ENCODE data around the gene STK17B. TPM values are rescaled to one million over a fixed set of nuclear protein-coding genes. Genes with fewer than 3 reads are reported as not detected.

Gene STK17B
- total RNA-seq, 1 experiment from 2014 or later = 14.9 TPM

GRCh38 chr2:196123679-196124373 is 47.6 kb downstream of the STK17B start:
- Histone ChIP-seq H3K9me3 (ENCODE audit: insufficient read depth, low read depth) (no peaks in the 10 kb centered on the region), H3K27me3 (ENCODE audit: insufficient read depth, low read depth) (no peaks in the 10 kb centered on the region), H3K4me2 (no peak overlapping the region), H3K9me2 (ENCODE audit: insufficient read depth) (no peaks in the 10 kb centered on the region), H3F3A (ENCODE audit: insufficient read depth, low read depth) (no peaks in the 10 kb centered on the region), H3K4me3 (no peak overlapping the region), H4K20me1 (ENCODE audit: insufficient read depth) (no peaks in the 10 kb centered on the region), H3K27ac (no peak overlapping the region), H2AFZ (no peak overlapping the region), H3K79me2 (ENCODE audit: low read depth) (no peaks in the 10 kb centered on the region), H3K4me1 (replicated peaks; ENCODE audit: insufficient read depth) (no peaks in the 10 kb centered on the region), H3K36me3 (ENCODE audit: low read depth) (no peaks in the 10 kb centered on the region)
- no TSS peak for BruUV-seq (replicated peaks)
- POLR2A ChIA-PET (ENCODE audit: unreplicated experiment) = no interaction called here
- no peak for DNase-seq
- CTCF ChIA-PET = no interaction called here
- TF ChIP-seq EZH2 (IDR thresholded peaks at IDR 0.05; ENCODE audit: low read depth) = no peak
- no peak for TF ChIP-seq CTCF (conservative IDR thresholded peaks at IDR 0.05)
- intact Hi-C loops (cut with micrococcal nuclease; ENCODE audit: unreplicated experiment) = no loop called here

GRCh38 chr2:196119926-196120325 is 51.5 kb downstream of the STK17B start:
- intact Hi-C loops (cut with micrococcal nuclease; ENCODE audit: unreplicated experiment) = no loop called here
- Histone ChIP-seq H3K4me1 (replicated peaks; ENCODE audit: insufficient read depth) (no peaks in the 10 kb centered on the region), H3K4me3 (no peak overlapping the region), H3K27me3 (ENCODE audit: insufficient read depth, low read depth) (no peaks in the 10 kb centered on the region), H3K9me2 (ENCODE audit: insufficient read depth) (no peaks in the 10 kb centered on the region), H3K36me3 (ENCODE audit: low read depth) (no peaks in the 10 kb centered on the region), H3K4me2 (no peak overlapping the region), H3K27ac (no peak overlapping the region), H2AFZ (no peak overlapping the region), H3F3A (ENCODE audit: insufficient read depth, low read depth) (no peaks in the 10 kb centered on the region), H3K79me2 (ENCODE audit: low read depth) (no peaks in the 10 kb centered on the region), H3K9me3 (ENCODE audit: insufficient read depth, low read depth) (no peaks in the 10 kb centered on the region), H4K20me1 (ENCODE audit: insufficient read depth) (no peaks in the 10 kb centered on the region)
- ChIA-PET POLR2A (ENCODE audit: unreplicated experiment) (no interaction called here), CTCF (no interaction called here)
- BruUV-seq (replicated peaks) = no TSS peak
- no peak for TF ChIP-seq CTCF (conservative IDR thresholded peaks at IDR 0.05)
- no peak for DNase-seq

GRCh38 chr2:196117214-196117705 is 54.1 kb downstream of the STK17B start:
- no peaks in the 10 kb centered on the region for H4K20me1 ChIP-seq (ENCODE audit: insufficient read depth)
- H3K27me3 ChIP-seq (ENCODE audit: insufficient read depth, low read depth) = no peaks in the 10 kb centered on the region
- intact Hi-C loops (cut with micrococcal nuclease; ENCODE audit: unreplicated experiment) = no loop called here
- no peak overlapping the region for H3K4me3 ChIP-seq
- TF ChIP-seq CTCF (conservative IDR thresholded peaks at IDR 0.05) = no peak
- no peak for TF ChIP-seq EZH2 (IDR thresholded peaks at IDR 0.05; ENCODE audit: low read depth)
- no peaks in the 10 kb centered on the region for H3K4me1 ChIP-seq (replicated peaks; ENCODE audit: insufficient read depth)
- DNase-seq = no peak
- ChIA-PET POLR2A (ENCODE audit: unreplicated experiment) (no interaction called here), CTCF (no interaction called here)
- no peak overlapping the region for H3K4me2 ChIP-seq
- H2AFZ ChIP-seq = no peak overlapping the region
- no peaks in the 10 kb centered on the region for H3K36me3 ChIP-seq (ENCODE audit: low read depth)
- H3K27ac ChIP-seq = no peak overlapping the region
- H3K9me3 ChIP-seq (ENCODE audit: insufficient read depth, low read depth) = no peaks in the 10 kb centered on the region
- no TSS peak for BruUV-seq (replicated peaks)
- no peaks in the 10 kb centered on the region for H3K9me2 ChIP-seq (ENCODE audit: insufficient read depth)
- no peaks in the 10 kb centered on the region for H3K79me2 ChIP-seq (ENCODE audit: low read depth)
- H3F3A ChIP-seq (ENCODE audit: insufficient read depth, low read depth) = no peaks in the 10 kb centered on the region

Data from PC-9 (cell line).